Esophagus squamous epithelium (tissue), 5 donors: Measurements from ENCODE around the gene PRDM12. TPM values are rescaled to one million over a fixed set of nuclear protein-coding genes. Genes with fewer than 3 reads are reported as not detected.

Experiments used
- DNase-seq: peaks from one replicate; lab custom pipeline; 2025; lab: John Stamatoyannopoulos, UW
- H3K27ac ChIP-seq, 4 donors: fragments of 200-600 bp; sonication (generic); one replicate each; pipeline ENCODE4 v1.5.1; 2016 to 2019; ENCODE audit warnings: mild to moderate bottlenecking in 1 of 4
- H3K27me3 ChIP-seq, 4 donors: fragments of 200-600 bp; sonication (generic); 1 replicate in 3 of 4; 2 replicates in 1 of 4; pipeline versions ENCODE4 v1.5.1 to v1.6.0; 2017 to 2021; ENCODE audit warnings: antibody characterized with exemption in 1 of 4
- H3K36me3 ChIP-seq, 3 donors: fragments of 200-600 bp; sonication (generic); one replicate each; pipeline ENCODE4 v1.5.1; 2016 to 2019
- H3K4me1 ChIP-seq, 3 donors: fragments of 200-600 bp; sonication (generic); one replicate each; pipeline ENCODE4 v1.5.1; 2017 to 2019
- H3K4me3 ChIP-seq, 4 donors: fragments of 200-600 bp; sonication (generic); 1 replicate in 3 of 4; 2 replicates in 1 of 4; pipeline ENCODE4 v1.5.1; 2016 to 2019; ENCODE audit warnings: mild to moderate bottlenecking in 2 of 4, moderate library complexity in 1 of 4
- H3K9me3 ChIP-seq, 3 donors: fragments of 200-600 bp; sonication (generic); one replicate each; pipeline ENCODE4 v1.5.1; 2016 to 2019
- POLR2A ChIP-seq, 4 donors: fragments of 450-650 bp; IDR thresholded peaks; one replicate each; pipeline ENCODE4 v1.6.1; 2017; ENCODE audit warnings: antibody characterized with exemption in 4 of 4, mild to moderate bottlenecking in 4 of 4, moderate library complexity in 3 of 4
- WGBS, 2 donors: methylation state at CpG; one replicate each; pipeline ENCODE4 v1.1.5; 2018; 5-methylcytosine and 5-hydroxymethylcytosine counted together
- intact Hi-C: fragments of 100-400 bp; cut with DNase I; formaldehyde crosslinking; loops from one replicate; pipeline ENCODE4 v1.15.0; 2022
- total RNA-seq, 4 donors: library from RNA; depleted of rRNA; stranded (reverse); fragments of >200 nt; gene quantifications; one replicate each; pipeline ENCODE4 v1.1.0, GENCODE V29; 2016
- TF ChIP-seq, protein P1 (sequence below), 6 experiments: fragments of 450-650 bp in 4 of 6; fragments of 200-600 bp in 2 of 6; sonication (generic) in 2 of 6; IDR thresholded peaks; one replicate each; pipeline ENCODE4 v1.5.1; 2016 to 2019; ENCODE audit warnings: antibody characterized with exemption in 6 of 6, mild to moderate bottlenecking in 4 of 6, moderate library complexity in 4 of 6
- donor health status: DM: yes; HTN: yes; CAD: no.

PRDM12 gene
- total RNA-seq, 4 donors from 2014 or later, result not detected

DNA sequence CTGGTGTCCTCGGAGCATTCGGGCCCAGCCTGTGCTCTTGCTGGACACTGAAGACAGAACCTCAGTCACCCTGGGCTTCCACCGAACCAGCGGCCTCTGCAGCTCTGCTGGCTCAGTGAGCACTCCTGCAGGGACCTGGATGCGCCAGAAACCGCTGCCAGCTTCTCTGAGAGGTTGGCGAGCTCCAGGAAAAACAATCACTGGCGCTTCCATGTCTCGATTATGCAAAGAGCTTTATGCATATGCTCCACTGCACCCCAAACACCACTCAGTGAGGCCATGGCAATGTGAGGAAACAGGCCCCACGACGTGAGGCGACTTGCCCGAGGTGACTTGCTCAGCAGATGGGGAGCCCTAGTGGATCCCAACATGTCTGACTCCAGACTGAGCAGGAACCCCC, 11.0 kb downstream of the PRDM12 start:
- Histone ChIP-seq H3K9me3 (no peaks in the 10 kb centered on the region), H3K4me1 (no peaks in the 10 kb centered on the region), H3K27ac (no peak overlapping the region), H3K36me3 (no peaks in the 10 kb centered on the region), H3K27me3 (peaks cover 0 to 23% (median 0%) of the 10 kb centered on the region in 4 donors), H3K4me3 (no peak overlapping the region)
- TF ChIP-seq, protein P1, sequence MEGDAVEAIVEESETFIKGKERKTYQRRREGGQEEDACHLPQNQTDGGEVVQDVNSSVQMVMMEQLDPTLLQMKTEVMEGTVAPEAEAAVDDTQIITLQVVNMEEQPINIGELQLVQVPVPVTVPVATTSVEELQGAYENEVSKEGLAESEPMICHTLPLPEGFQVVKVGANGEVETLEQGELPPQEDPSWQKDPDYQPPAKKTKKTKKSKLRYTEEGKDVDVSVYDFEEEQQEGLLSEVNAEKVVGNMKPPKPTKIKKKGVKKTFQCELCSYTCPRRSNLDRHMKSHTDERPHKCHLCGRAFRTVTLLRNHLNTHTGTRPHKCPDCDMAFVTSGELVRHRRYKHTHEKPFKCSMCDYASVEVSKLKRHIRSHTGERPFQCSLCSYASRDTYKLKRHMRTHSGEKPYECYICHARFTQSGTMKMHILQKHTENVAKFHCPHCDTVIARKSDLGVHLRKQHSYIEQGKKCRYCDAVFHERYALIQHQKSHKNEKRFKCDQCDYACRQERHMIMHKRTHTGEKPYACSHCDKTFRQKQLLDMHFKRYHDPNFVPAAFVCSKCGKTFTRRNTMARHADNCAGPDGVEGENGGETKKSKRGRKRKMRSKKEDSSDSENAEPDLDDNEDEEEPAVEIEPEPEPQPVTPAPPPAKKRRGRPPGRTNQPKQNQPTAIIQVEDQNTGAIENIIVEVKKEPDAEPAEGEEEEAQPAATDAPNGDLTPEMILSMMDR (IDR thresholded peaks at IDR 0.05), result no peak
- TF ChIP-seq POLR2A (IDR thresholded peaks at IDR 0.05), result no peak
- intact Hi-C loops, result no loop called here
- WGBS, 2 donors, result 50% methylated on average over 6 to 10 of the region's 13 CpGs
- no peak for DNase-seq

DNA sequence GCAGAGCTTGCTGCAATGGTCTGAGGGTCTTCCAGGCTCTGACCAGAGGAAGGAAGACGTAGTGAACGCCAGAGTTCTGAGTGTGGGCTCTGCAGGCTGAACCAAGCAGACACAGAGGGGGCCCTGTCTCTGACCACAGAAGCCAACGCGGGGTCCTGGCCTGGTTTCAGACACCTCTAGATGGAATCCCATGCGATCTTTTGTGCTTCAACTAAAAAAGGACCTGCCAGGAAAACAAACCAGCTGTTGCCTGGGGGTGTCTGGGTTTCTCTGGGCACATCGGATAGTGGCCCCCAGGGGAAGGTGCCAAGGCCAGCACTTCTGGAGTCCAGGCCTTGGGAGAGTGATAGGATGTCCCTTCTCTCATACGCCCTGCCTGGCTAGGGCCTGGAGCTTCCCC, 12.9 kb downstream of the PRDM12 start:
- H3K27ac ChIP-seq, result no peak overlapping the region
- no peak for DNase-seq
- H3K4me1 ChIP-seq, result peaks cover 11 to 15% (median 12%) of the 10 kb centered on the region in 3 donors
- TF ChIP-seq POLR2A (IDR thresholded peaks at IDR 0.05), result no peak
- TF ChIP-seq, protein P1 (IDR thresholded peaks at IDR 0.05), result no peak
- no peaks in the 10 kb centered on the region for H3K36me3 ChIP-seq
- H3K4me3 ChIP-seq, result no peak overlapping the region
- H3K27me3 ChIP-seq, result peaks cover 0 to 39% (median 0%) of the 10 kb centered on the region in 4 donors
- no peaks in the 10 kb centered on the region for H3K9me3 ChIP-seq
- 68 to 89% methylated on average over 3 to 4 of the region's 7 CpGs for WGBS, 2 donors
- intact Hi-C loops, result no loop called here

DNA sequence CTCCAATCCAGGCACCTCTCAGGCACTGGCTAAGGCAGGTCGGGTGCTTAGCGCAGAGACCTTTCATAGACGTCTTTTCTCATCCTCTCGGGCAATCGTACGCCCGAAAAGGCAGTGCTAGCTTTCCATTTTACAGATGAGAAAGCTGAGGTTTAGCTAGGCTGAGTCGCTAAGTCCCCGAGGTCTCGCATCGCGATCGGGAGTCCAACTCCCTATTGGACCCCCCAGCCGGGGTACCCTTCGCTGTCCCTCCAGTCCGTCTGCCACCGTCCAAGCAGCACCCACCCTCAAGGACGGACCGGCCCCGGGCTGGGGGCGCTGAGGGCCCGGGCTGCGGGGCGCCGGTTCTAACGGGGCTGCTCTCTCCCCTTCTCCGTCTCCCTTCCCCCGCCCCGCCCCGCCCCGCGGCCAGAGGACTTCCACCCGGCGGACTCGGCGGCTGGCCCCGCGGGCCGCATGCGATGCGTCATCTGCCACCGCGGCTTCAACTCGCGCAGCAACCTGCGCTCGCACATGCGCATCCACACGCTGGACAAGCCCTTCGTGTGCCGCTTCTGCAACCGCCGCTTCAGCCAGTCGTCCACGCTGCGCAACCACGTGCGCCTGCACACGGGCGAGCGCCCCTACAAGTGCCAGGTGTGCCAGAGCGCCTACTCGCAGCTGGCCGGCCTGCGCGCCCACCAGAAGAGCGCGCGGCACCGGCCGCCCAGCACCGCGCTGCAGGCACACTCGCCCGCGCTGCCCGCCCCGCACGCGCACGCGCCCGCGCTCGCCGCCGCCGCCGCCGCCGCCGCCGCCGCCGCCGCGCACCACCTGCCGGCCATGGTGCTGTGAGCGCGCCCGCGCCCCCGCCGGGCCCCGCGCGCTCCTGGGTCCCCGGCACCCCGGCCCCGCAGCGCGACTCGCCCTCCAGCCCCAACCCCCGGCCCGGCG, 16.7 kb downstream of the PRDM12 start:
- peak overlapping the region; percentile 42 to 73 (median 52) for H3K4me3 ChIP-seq
- H3K27ac ChIP-seq, result no peak overlapping the region
- WGBS, 2 donors, result 14 to 15% methylated on average over 4 to 8 of the region's 116 CpGs
- intact Hi-C loops, result loop anchor here (2.0 kb wide), 1 partner anchor 220 kb away; no protein-coding TSS in a partner anchor
- DNase-seq, result no peak
- H3K9me3 ChIP-seq, result no peaks in the 10 kb centered on the region
- TF ChIP-seq, protein P1 (IDR thresholded peaks at IDR 0.05), result peak in 1 of 6 experiments; percentile 19
- no peak for TF ChIP-seq POLR2A (IDR thresholded peaks at IDR 0.05)
- peaks cover 13 to 18% (median 14%) of the 10 kb centered on the region in 3 donors for H3K4me1 ChIP-seq
- H3K36me3 ChIP-seq, result no peaks in the 10 kb centered on the region
- H3K27me3 ChIP-seq, result peaks cover 0 to 39% (median 0%) of the 10 kb centered on the region in 4 donors

DNA sequence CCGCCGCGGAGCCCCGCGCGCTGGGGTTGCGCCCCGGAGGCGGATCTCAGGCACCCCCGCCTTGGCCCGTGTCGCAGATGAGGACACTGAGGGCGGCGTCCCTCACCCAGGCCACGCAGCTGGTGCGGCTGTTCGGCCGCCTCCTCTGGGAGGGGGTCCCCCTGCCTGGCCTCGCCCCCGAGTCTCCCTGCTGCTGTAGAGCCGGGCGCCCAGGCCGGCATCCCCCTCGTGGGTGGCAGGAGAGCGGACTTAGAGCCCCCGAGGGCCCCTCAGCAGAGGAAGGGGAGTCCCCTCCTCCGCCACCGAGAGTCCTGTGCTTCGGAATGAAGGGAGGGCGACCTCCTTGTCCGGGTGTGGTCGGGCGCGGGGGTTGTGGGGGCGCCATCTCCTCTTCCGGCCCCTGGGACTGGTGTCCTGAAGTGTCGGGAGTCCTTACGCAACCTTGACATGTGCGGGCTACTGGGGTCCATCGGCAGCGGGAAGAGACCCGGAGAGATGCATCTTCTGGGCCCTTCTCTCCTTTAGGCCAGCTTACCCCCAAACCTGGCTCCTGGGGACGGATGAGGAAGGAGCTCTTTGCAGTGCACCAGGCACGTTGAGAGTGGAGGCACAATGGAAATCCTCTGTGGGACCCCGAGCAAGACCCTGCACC, 17.5 kb downstream of the PRDM12 start:
- peaks cover 0 to 39% (median 0%) of the 10 kb centered on the region in 4 donors for H3K27me3 ChIP-seq
- peaks cover 13 to 18% (median 14%) of the 10 kb centered on the region in 3 donors for H3K4me1 ChIP-seq
- no peaks in the 10 kb centered on the region for H3K9me3 ChIP-seq
- no peak for DNase-seq
- no peak for TF ChIP-seq POLR2A (IDR thresholded peaks at IDR 0.05)
- TF ChIP-seq, protein P1 (IDR thresholded peaks at IDR 0.05), result no peak
- no peak overlapping the region for H3K27ac ChIP-seq
- H3K4me3 ChIP-seq, result peak overlapping the region; percentile 42 to 73 (median 52)
- no peaks in the 10 kb centered on the region for H3K36me3 ChIP-seq
- intact Hi-C loops, result loop anchor here (2.0 kb wide), 1 partner anchor 221 kb away; no protein-coding TSS in a partner anchor
- whole genome bisulfite sequencing, 2 donors, result 0% methylated on average over 2 to 5 of the region's 45 CpGs
